GM18907 (cell line): ENCODE results near the gene CCDC188.

Experiments used
- ATAC-seq: cut with Tn5 transposase; IDR thresholded peaks from one replicate; pipeline ENCODE4 v1.9.1; 2021; ENCODE audit warnings: mild to moderate bottlenecking, moderate library complexity; ENCODE audit not compliant: unreplicated experiment

Gene CCDC188

DNA sequence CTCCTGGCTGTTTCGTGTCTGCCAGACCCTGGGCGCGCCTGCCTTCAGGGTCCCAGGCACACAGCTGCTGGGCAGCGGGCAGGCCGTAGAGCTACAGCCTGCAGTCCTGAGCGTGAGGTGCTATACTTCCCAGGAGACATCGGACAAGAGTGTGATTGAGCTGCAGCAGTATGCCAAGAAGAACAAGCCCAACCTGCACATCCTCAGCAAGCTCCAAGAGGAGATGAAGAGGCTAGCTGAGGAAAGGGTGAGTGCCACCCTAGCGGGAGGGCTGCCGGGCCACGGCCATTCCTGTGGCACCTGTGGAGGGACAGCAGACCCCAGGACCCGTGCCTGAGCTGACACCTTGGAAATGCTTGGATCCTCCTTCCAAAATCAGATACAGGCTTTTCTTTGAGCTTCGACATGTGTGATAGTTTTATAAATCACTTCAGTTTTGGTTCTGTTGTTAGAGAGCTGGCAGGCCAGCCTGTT, 42.1 kb downstream of the CCDC188 start:
- no peak for ATAC-seq

- no peak for ATAC-seq
Observed at GRCh38 chr22:20107951-20108756, 42.7 kb downstream of the CCDC188 start.

DNA sequence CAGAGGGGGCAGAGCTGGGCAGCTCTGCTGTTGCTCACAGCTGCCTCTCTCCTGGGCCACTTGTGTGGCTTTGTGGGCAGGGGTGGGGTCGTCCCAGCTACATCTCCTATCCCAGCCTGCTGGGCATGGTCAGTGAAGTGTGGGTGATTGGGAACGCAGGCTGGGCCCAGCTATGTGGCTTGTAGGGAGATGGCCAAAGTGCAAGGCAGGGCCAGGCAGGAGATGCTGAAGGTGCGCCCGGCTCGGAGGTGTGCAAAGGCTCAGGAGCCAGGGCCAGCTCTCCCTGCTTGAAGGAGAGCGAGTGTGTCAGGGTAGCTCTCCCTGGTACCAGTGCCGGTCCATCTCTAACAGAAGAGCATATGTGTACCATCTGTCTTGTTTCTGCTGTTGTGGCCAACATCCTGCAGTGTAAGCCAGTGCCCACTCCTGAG, 43.4 kb downstream of the CCDC188 start:
- ATAC-seq = no peak

- ATAC-seq = no peak
Observed at GRCh38 chr22:20106849-20107237, 44.0 kb downstream of the CCDC188 start.

- ATAC-seq = no peak
Observed at GRCh38 chr22:20106205-20106848, 44.5 kb downstream of the CCDC188 start.

DNA sequence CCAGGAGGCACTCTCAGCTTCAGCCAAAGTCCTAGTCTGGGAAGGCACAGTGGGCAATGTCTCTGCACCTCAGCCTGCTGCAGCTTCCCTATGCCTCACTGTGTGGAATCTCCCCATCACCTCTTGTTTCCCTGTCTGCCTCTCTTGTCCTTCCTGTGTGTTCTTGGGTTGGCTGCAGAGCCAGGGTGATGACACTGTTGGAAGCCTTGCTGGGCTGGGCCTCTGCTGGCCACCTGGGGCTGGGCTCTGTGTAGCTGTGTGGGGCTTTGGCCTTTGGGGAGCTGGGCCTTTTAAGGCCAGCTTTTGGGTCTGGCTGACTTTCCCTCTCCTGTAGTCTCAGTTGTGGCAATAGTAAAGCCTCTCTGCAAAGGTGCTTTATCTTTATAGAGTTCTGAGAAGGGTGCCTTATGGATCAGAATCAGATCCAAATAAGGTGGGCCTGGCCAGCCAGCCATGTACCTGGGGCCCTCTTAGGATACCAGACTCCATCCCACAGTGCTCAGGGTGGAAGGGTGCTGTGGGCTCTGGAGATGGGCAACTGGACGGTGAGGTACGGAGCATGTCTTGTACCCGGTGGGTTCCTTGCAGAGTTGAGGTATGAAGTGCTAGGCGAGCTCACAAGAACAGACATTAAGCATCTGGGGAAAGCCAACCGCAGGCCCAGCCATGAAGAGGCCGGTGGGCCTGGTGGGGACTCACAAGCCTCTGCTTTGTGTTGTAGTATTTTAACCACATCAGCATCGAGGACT, 45.2 kb downstream of the CCDC188 start:
- ATAC-seq = no peak

GRCh38 chr22:20102203-20102780, 48.6 kb downstream of the CCDC188 start:
- no peak for ATAC-seq

DNA sequence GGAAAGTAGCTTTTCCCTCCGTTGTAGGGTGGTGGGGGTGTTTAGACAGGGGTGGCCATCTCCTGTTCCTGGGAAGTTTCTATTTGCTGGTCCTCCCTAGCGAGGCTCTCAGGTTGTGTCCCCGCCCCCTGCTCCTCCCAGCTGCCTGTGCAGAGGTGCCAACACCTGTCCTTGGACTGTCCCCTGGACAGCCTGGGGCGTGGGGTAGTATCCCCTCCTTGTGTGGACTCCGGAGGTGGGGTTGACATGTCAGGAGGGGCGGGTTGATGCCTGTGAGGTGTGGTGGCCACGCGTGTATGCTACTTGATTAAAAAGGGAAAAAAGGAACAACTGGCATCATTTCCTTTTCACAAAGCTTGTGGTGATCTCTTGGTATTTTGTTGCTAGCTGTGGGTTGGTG, 49.2 kb downstream of the CCDC188 start:
- no peak for ATAC-seq

DNA sequence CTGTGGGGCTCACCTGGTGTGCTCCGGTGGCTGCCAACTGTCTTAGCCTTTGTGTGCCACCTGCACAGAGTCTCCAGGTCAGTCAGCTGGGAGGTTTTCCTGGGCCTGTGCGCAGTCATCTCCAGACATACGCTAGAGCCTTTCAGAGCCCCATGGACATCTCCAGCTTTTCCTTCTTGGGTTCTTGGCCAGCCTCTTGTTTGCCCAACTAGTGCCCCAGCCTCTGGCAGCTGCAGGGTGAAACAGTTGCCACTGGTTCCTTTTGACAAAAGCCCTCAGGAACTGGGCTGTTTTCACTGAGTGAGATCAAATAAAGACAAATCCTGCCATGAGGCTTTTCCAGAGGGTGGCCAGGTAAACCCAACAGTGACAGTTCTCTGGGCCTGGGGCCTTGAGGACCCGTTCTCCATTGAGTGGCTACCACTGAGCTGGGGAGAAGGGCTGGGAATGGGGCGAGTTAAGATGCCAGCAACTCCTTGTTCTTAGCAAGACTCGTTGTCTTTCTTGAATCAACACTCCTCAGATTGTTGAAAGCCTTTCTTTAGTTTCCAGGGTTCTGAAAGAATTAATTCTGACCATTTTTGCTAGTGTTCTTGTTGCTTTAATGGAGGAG, 51.6 kb downstream of the CCDC188 start:
- ATAC-seq = no peak
